ENCODE results near the gene KDM1B. TPM values are rescaled to one million over a fixed set of nuclear protein-coding genes. Genes with fewer than 3 reads are reported as not detected.

KDM1B gene
- total RNA-seq, 4 donors from 2014 or later, result 10.3 to 13.2 (median 11.7) TPM

DNA sequence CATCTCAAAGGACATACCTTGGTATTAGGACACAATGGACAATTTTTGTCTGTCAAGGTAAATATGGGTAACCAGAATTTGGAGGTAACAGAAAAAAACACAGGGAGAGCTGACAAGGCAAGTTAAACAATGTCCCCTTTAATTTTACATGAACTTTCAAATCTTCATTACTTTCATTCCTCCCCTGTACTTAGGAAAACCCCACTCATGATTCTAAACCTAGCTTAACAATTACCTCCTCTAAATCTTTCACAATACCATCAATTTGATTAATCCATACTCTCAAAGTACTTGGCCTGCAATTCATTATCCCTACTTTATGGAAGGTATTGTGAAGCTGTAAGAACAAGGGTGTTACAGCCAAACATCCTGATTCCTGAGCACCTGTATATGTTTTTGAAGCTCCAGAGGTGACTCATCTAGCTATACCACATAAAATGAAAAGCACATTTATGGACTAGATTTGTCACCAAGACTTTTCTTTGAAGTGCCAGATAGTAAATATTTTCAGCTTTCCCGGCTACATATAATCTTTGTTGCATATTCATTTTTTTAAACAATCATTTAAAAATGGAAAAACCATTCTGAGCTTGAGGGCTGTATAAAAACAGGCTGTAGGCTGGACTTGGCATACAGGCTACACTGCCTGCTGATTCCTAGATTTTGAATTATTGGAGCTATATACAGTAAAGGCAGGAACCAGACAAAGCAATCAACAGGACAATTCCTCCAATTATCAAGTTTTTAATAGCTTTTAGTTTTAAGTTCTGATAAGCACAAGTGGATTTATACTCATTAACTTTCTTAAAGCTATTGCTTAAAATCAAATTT, 86.2 kb downstream of the KDM1B start:
- H3K27ac ChIP-seq (replicated peaks in 1 of 4), result no peak overlapping the region
- DNase-seq (ENCODE audit: extremely low spot score), result no peak
- H3K36me3 ChIP-seq, result peaks cover 20 to 64% (median 43%) of the 10 kb centered on the region in 4 donors
- H3K4me3 ChIP-seq, result no peak overlapping the region
- H3K27me3 ChIP-seq, result no peaks in the 10 kb centered on the region
- TF ChIP-seq EP300 (IDR thresholded peaks at IDR 0.05) (no peak), POLR2AphosphoS5 (IDR thresholded peaks at IDR 0.05) (no peak), POLR2A (IDR thresholded peaks at IDR 0.05; ENCODE audit: low read depth) (no peak)
- TF ChIP-seq, protein P1, sequence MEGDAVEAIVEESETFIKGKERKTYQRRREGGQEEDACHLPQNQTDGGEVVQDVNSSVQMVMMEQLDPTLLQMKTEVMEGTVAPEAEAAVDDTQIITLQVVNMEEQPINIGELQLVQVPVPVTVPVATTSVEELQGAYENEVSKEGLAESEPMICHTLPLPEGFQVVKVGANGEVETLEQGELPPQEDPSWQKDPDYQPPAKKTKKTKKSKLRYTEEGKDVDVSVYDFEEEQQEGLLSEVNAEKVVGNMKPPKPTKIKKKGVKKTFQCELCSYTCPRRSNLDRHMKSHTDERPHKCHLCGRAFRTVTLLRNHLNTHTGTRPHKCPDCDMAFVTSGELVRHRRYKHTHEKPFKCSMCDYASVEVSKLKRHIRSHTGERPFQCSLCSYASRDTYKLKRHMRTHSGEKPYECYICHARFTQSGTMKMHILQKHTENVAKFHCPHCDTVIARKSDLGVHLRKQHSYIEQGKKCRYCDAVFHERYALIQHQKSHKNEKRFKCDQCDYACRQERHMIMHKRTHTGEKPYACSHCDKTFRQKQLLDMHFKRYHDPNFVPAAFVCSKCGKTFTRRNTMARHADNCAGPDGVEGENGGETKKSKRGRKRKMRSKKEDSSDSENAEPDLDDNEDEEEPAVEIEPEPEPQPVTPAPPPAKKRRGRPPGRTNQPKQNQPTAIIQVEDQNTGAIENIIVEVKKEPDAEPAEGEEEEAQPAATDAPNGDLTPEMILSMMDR (IDR thresholded peaks at IDR 0.05), result no peak
- intact Hi-C loops (cut with DNase I), result no loop called here
- H3K9me3 ChIP-seq, result no peaks in the 10 kb centered on the region
- WGBS, result 64% methylated on average over 1 of the region's 1 CpG
- peaks cover 0 to 6% (median 0%) of the 10 kb centered on the region in 4 donors for H3K4me1 ChIP-seq

DNA sequence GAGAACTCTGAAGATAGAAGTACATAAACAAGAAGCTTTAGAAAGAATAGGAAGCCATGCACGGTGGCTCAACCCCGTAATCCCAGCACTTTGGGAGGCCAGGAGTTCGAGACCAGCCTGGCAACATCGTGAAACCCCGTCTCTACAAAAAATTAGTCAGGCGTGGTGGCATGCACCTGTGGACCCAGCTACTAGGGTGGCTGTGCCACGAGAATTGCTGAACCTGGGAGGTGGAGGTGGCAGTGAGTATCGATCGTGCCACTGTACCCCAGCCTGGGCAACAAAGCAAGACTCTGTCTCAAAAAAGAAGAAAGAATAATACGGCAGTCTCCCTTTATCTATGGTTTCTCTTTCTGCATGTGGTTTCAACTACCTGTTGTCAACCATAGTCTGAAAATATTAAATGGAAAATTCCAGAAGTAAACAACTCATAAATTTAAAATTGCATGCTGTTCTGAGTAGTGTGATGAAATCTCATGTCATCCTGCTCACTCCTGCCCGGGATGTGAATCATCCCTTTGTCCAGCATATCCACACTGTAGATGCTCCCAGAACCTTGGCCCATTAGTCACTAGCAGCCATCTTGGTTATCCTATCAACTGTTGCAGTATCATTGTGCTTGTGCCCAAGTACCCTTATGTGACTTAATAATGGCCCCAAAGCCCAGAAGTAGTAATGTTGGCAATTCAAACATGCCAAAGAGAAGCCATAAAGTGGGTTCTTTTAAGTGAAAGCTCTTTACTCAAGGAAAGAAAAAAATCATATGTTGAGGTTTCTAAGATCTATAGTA, 87.0 kb downstream of the KDM1B start:
- Histone ChIP-seq H3K27ac (replicated peaks in 1 of 4) (no peak overlapping the region), H3K4me1 (peaks cover 0 to 6% (median 0%) of the 10 kb centered on the region in 4 donors), H3K36me3 (peaks cover 13 to 55% (median 38%) of the 10 kb centered on the region in 4 donors), H3K27me3 (no peaks in the 10 kb centered on the region), H3K4me3 (no peak overlapping the region), H3K9me3 (no peaks in the 10 kb centered on the region)
- TF ChIP-seq, protein P1 (IDR thresholded peaks at IDR 0.05), result no peak
- TF ChIP-seq POLR2A (IDR thresholded peaks at IDR 0.05; ENCODE audit: low read depth) (no peak), EP300 (IDR thresholded peaks at IDR 0.05) (no peak), POLR2AphosphoS5 (IDR thresholded peaks at IDR 0.05) (no peak)
- no peak for DNase-seq (ENCODE audit: extremely low spot score)
- intact Hi-C loops (cut with DNase I), result no loop called here
- 92% methylated on average over 11 of the region's 11 CpGs for WGBS

DNA sequence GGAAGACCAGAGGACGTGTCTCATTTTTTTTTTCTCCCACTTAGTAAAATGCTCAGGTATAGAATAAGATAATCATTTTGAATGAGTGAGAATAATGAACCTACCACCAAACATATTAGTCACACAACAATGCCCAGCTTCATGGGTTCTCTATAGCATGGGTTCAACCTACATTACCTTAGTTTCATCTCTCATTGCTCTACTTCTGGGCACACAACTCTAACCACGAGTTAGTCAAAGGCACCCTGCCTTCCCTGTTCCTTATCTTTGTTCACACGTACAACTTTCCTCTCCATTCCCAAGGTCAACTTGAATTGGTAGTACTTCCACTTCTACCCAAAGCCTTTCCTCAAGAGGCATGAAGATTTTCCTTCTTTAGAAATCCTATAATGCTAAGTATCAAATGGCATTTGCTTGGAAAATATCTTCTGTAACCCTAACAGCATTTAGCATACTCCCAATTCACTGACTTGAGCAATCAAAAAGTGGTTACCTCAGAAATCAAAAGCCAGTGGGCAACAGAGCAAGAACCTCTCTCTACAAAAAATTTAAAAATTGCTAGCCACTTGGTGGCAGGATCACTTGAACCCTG, 88.2 kb downstream of the KDM1B start:
- Histone ChIP-seq H3K4me3 (no peak overlapping the region), H3K27ac (replicated peaks in 1 of 4) (no peak overlapping the region), H3K4me1 (peaks cover 0 to 6% (median 0%) of the 10 kb centered on the region in 4 donors), H3K9me3 (no peaks in the 10 kb centered on the region), H3K36me3 (peaks cover 10 to 55% (median 40%) of the 10 kb centered on the region in 4 donors), H3K27me3 (no peaks in the 10 kb centered on the region)
- 85% methylated on average over 3 of the region's 3 CpGs for WGBS
- TF ChIP-seq EP300 (IDR thresholded peaks at IDR 0.05) (no peak), POLR2AphosphoS5 (IDR thresholded peaks at IDR 0.05) (no peak), POLR2A (IDR thresholded peaks at IDR 0.05; ENCODE audit: low read depth) (no peak)
- TF ChIP-seq, protein P1 (IDR thresholded peaks at IDR 0.05), result no peak
- intact Hi-C loops (cut with DNase I), result no loop called here
- DNase-seq (ENCODE audit: extremely low spot score), result no peak

DNA sequence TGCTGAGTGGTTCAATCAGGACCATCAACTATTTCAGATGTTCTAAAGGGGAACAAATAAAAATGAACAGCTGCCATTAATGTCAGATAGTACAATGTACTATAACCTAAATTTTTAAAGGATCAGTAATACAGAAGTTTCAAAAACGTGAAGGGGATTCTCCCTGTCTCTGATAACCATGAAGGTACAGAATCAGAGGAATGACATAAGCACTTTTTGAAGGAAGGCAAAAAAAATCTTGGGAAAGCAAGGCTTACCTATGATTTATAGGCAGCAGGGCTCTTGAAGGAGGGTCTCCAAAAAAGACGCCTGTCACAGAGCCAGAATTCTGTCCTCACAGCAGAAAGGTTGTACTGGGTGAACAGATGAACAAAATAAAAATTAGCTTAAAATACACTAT, 89.0 kb downstream of the KDM1B start:
- H3K36me3 ChIP-seq, result peaks cover 9 to 58% (median 39%) of the 10 kb centered on the region in 4 donors
- H3K27ac ChIP-seq (replicated peaks in 1 of 4), result no peak overlapping the region
- no peaks in the 10 kb centered on the region for H3K27me3 ChIP-seq
- intact Hi-C loops (cut with DNase I), result no loop called here
- no peak overlapping the region for H3K4me3 ChIP-seq
- TF ChIP-seq POLR2AphosphoS5 (IDR thresholded peaks at IDR 0.05), result no peak
- TF ChIP-seq EP300 (IDR thresholded peaks at IDR 0.05), result no peak
- TF ChIP-seq, protein P1 (IDR thresholded peaks at IDR 0.05), result no peak
- no peak for TF ChIP-seq POLR2A (IDR thresholded peaks at IDR 0.05; ENCODE audit: low read depth)
- peaks cover 0 to 6% (median 0%) of the 10 kb centered on the region in 4 donors for H3K4me1 ChIP-seq
- 82% methylated on average over 2 of the region's 2 CpGs for WGBS
- DNase-seq (ENCODE audit: extremely low spot score), result no peak
- no peaks in the 10 kb centered on the region for H3K9me3 ChIP-seq

Data from esophagus muscularis mucosa (tissue), 4 donors.